ENCODE results near the gene GRM8. TPM values are rescaled to one million over a fixed set of nuclear protein-coding genes. Genes with fewer than 3 reads are reported as not detected.

GRM8 gene
- total and polyA plus RNA-seq, 2 experiments from 2014 or later, result not detected

- H3K9me3 ChIP-seq (ENCODE audit: low read depth), result no peaks in the 10 kb centered on the region
- no peak overlapping the region for H3K4me2 ChIP-seq (ENCODE audit: unreplicated experiment)
- no peaks in the 10 kb centered on the region for H3F3A ChIP-seq (ENCODE audit: insufficient read depth)
- no peaks in the 10 kb centered on the region for H3K79me2 ChIP-seq (ENCODE audit: insufficient read depth)
- H3K27me3 ChIP-seq (replicated peaks; ENCODE audit: insufficient read depth), result no peaks in the 10 kb centered on the region
- no peaks in the 10 kb centered on the region for H3K36me3 ChIP-seq (ENCODE audit: low read depth)
- no peak overlapping the region for H3K9ac ChIP-seq
- H3K4me1 ChIP-seq (ENCODE audit: insufficient read depth), result no peaks in the 10 kb centered on the region
- no peak overlapping the region for H2AFZ ChIP-seq
- DNase-seq, result no peak
- no peak overlapping the region for H3K27ac ChIP-seq
- no peaks in the 10 kb centered on the region for H4K20me1 ChIP-seq (ENCODE audit: insufficient read depth)
- in situ Hi-C loops (cut with MboI), result no loop called here
- H3K9me2 ChIP-seq (ENCODE audit: insufficient read depth), result no peaks in the 10 kb centered on the region
- TF ChIP-seq EZH2 (IDR thresholded peaks at IDR 0.05; ENCODE audit: insufficient read depth, poor library complexity, severe bottlenecking) (no peak), EZH2phosphoT487 (IDR thresholded peaks at IDR 0.05; ENCODE audit: insufficient read depth, low read depth) (no peak)
- H3K4me3 ChIP-seq, result no peak overlapping the region
These were observed 279.7 kb downstream of the GRM8 start for GRCh38 chr7:126973066-126973465.

- no peaks in the 10 kb centered on the region for H3K36me3 ChIP-seq (ENCODE audit: low read depth)
- no peak overlapping the region for H3K4me3 ChIP-seq
- no peak overlapping the region for H3K4me2 ChIP-seq (ENCODE audit: unreplicated experiment)
- no peak overlapping the region for H3K27ac ChIP-seq
- no peaks in the 10 kb centered on the region for H3K27me3 ChIP-seq (replicated peaks; ENCODE audit: insufficient read depth)
- 2 to 11% methylated on average over 1 of the region's 1 CpG for WGBS, 2 experiments (ENCODE audit: low coverage in 1 of 2, low lambda C conversion rate in 2 of 2, missing lambda C conversion rate in 2 of 2)
- H3F3A ChIP-seq (ENCODE audit: insufficient read depth), result no peaks in the 10 kb centered on the region
- H3K4me1 ChIP-seq (ENCODE audit: insufficient read depth), result no peaks in the 10 kb centered on the region
- H3K9ac ChIP-seq, result no peak overlapping the region
- H3K79me2 ChIP-seq (ENCODE audit: insufficient read depth), result no peaks in the 10 kb centered on the region
- no peaks in the 10 kb centered on the region for H4K20me1 ChIP-seq (ENCODE audit: insufficient read depth)
- H2AFZ ChIP-seq, result no peak overlapping the region
- H3K9me3 ChIP-seq (ENCODE audit: low read depth), result no peaks in the 10 kb centered on the region
- H3K9me2 ChIP-seq (ENCODE audit: insufficient read depth), result no peaks in the 10 kb centered on the region
- no peak for DNase-seq
- TF ChIP-seq EZH2 (IDR thresholded peaks at IDR 0.05; ENCODE audit: insufficient read depth, poor library complexity, severe bottlenecking) (no peak), EZH2phosphoT487 (IDR thresholded peaks at IDR 0.05; ENCODE audit: insufficient read depth, low read depth) (no peak)
- in situ Hi-C loops (cut with MboI), result no loop called here
These were observed 280.2 kb downstream of the GRM8 start for GRCh38 chr7:126972571-126972970.

- Histone ChIP-seq H3F3A (ENCODE audit: insufficient read depth) (no peaks in the 10 kb centered on the region), H3K27ac (no peak overlapping the region), H3K79me2 (ENCODE audit: insufficient read depth) (no peaks in the 10 kb centered on the region), H3K9me3 (ENCODE audit: low read depth) (no peaks in the 10 kb centered on the region), H3K4me3 (no peak overlapping the region), H3K4me1 (ENCODE audit: insufficient read depth) (no peaks in the 10 kb centered on the region), H3K9ac (no peak overlapping the region), H3K9me2 (ENCODE audit: insufficient read depth) (no peaks in the 10 kb centered on the region), H2AFZ (no peak overlapping the region), H4K20me1 (ENCODE audit: insufficient read depth) (no peaks in the 10 kb centered on the region), H3K27me3 (replicated peaks; ENCODE audit: insufficient read depth) (no peaks in the 10 kb centered on the region), H3K36me3 (ENCODE audit: low read depth) (no peaks in the 10 kb centered on the region), H3K4me2 (ENCODE audit: unreplicated experiment) (no peak overlapping the region)
- in situ Hi-C loops (cut with MboI), result no loop called here
- no peak for DNase-seq
- TF ChIP-seq EZH2 (IDR thresholded peaks at IDR 0.05; ENCODE audit: insufficient read depth, poor library complexity, severe bottlenecking), result no peak
- no peak for TF ChIP-seq EZH2phosphoT487 (IDR thresholded peaks at IDR 0.05; ENCODE audit: insufficient read depth, low read depth)
These were observed 293.1 kb downstream of the GRM8 start for GRCh38 chr7:126959649-126960048.

- Histone ChIP-seq H3K27me3 (replicated peaks; ENCODE audit: insufficient read depth) (no peaks in the 10 kb centered on the region), H3K9me3 (ENCODE audit: low read depth) (no peaks in the 10 kb centered on the region), H2AFZ (no peak overlapping the region), H3F3A (ENCODE audit: insufficient read depth) (no peaks in the 10 kb centered on the region), H4K20me1 (ENCODE audit: insufficient read depth) (no peaks in the 10 kb centered on the region), H3K79me2 (ENCODE audit: insufficient read depth) (no peaks in the 10 kb centered on the region), H3K36me3 (ENCODE audit: low read depth) (no peaks in the 10 kb centered on the region), H3K27ac (no peak overlapping the region), H3K9ac (no peak overlapping the region), H3K4me3 (no peak overlapping the region), H3K4me2 (ENCODE audit: unreplicated experiment) (no peak overlapping the region), H3K4me1 (ENCODE audit: insufficient read depth) (no peaks in the 10 kb centered on the region), H3K9me2 (ENCODE audit: insufficient read depth) (no peaks in the 10 kb centered on the region)
- DNase-seq, result no peak
- in situ Hi-C loops (cut with MboI), result no loop called here
- TF ChIP-seq EZH2 (IDR thresholded peaks at IDR 0.05; ENCODE audit: insufficient read depth, poor library complexity, severe bottlenecking) (no peak), EZH2phosphoT487 (IDR thresholded peaks at IDR 0.05; ENCODE audit: insufficient read depth, low read depth) (no peak)
- WGBS, 2 experiments (ENCODE audit: low coverage in 1 of 2, low lambda C conversion rate in 2 of 2, missing lambda C conversion rate in 2 of 2), result 60 to 71% methylated on average over 15 to 17 of the region's 17 CpGs
These were observed 294.4 kb downstream of the GRM8 start for GRCh38 chr7:126958367-126958766.

- no peaks in the 10 kb centered on the region for H4K20me1 ChIP-seq (ENCODE audit: insufficient read depth)
- no peaks in the 10 kb centered on the region for H3K4me1 ChIP-seq (ENCODE audit: insufficient read depth)
- H3K4me2 ChIP-seq (ENCODE audit: unreplicated experiment), result no peak overlapping the region
- no peak overlapping the region for H2AFZ ChIP-seq
- H3K9ac ChIP-seq, result no peak overlapping the region
- DNase-seq, result no peak
- no peak overlapping the region for H3K27ac ChIP-seq
- in situ Hi-C loops (cut with MboI), result no loop called here
- H3K4me3 ChIP-seq, result no peak overlapping the region
- H3F3A ChIP-seq (ENCODE audit: insufficient read depth), result no peaks in the 10 kb centered on the region
- no peaks in the 10 kb centered on the region for H3K9me3 ChIP-seq (ENCODE audit: low read depth)
- no peaks in the 10 kb centered on the region for H3K9me2 ChIP-seq (ENCODE audit: insufficient read depth)
- no peaks in the 10 kb centered on the region for H3K36me3 ChIP-seq (ENCODE audit: low read depth)
- no peak for TF ChIP-seq EZH2phosphoT487 (IDR thresholded peaks at IDR 0.05; ENCODE audit: insufficient read depth, low read depth)
- no peak for TF ChIP-seq EZH2 (IDR thresholded peaks at IDR 0.05; ENCODE audit: insufficient read depth, poor library complexity, severe bottlenecking)
- WGBS, 2 experiments (ENCODE audit: low coverage in 1 of 2, low lambda C conversion rate in 2 of 2, missing lambda C conversion rate in 2 of 2), result 14 to 30% methylated on average over 8 to 9 of the region's 9 CpGs
- no peaks in the 10 kb centered on the region for H3K79me2 ChIP-seq (ENCODE audit: insufficient read depth)
- H3K27me3 ChIP-seq (replicated peaks; ENCODE audit: insufficient read depth), result no peaks in the 10 kb centered on the region
These were observed 295.3 kb downstream of the GRM8 start for GRCh38 chr7:126957443-126957842.

Measured in GM23248 (cell line).